Measurements from ENCODE around the gene EFNA5. TPM values are rescaled to one million over a fixed set of nuclear protein-coding genes. Genes with fewer than 3 reads are reported as not detected.
"Not testable (repeated sequence)": the region's sequence is repeated elsewhere in the genome, so short reads cannot be mapped to it uniquely, and the experiment has no call there.

Gene EFNA5
- total RNA-seq, 1 donor from 2014 or later = 12.6 TPM

DNA sequence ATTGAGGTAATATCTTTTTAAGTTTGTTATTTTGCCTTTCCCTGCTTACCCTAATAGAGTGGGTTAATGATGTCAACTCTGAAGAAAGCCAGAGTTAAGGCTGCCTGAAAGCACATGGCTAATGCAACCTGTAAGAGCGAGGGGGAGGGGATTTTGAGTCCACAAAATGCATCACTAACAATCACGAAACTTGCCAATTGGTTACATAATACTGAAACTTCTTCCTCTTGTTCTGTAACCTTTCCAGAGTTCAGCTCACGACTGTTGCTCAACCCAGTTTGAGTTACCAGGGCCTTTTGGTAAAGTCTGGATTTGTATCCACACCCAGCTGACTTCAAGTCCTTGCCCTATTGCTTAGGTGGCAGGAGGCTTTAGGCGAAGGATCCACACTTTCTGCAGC lies 308.8 kb downstream of the EFNA5 start:
- Histone ChIP-seq H3K4me3 (ENCODE audit: low read depth, low read length) (no peak overlapping the region), H3K36me3 (ENCODE audit: control insufficient read depth, insufficient read depth, low read length) (no peaks in the 10 kb centered on the region), H3K27me3 (ENCODE audit: control insufficient read depth, insufficient read depth, low read length) (no peaks in the 10 kb centered on the region)
- TF ChIP-seq, protein P1, sequence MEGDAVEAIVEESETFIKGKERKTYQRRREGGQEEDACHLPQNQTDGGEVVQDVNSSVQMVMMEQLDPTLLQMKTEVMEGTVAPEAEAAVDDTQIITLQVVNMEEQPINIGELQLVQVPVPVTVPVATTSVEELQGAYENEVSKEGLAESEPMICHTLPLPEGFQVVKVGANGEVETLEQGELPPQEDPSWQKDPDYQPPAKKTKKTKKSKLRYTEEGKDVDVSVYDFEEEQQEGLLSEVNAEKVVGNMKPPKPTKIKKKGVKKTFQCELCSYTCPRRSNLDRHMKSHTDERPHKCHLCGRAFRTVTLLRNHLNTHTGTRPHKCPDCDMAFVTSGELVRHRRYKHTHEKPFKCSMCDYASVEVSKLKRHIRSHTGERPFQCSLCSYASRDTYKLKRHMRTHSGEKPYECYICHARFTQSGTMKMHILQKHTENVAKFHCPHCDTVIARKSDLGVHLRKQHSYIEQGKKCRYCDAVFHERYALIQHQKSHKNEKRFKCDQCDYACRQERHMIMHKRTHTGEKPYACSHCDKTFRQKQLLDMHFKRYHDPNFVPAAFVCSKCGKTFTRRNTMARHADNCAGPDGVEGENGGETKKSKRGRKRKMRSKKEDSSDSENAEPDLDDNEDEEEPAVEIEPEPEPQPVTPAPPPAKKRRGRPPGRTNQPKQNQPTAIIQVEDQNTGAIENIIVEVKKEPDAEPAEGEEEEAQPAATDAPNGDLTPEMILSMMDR (IDR thresholded peaks at IDR 0.05; ENCODE audit: insufficient read depth, low read length, poor library complexity, severe bottlenecking) = no peak
- no peak for DNase-seq (ENCODE audit: low read depth)

- no peaks in the 10 kb centered on the region for H3K27me3 ChIP-seq (ENCODE audit: control insufficient read depth, insufficient read depth, low read length)
- TF ChIP-seq, protein P1 (IDR thresholded peaks at IDR 0.05; ENCODE audit: insufficient read depth, low read length, poor library complexity, severe bottlenecking) = no peak
- DNase-seq (ENCODE audit: low read depth) = no peak
- H3K36me3 ChIP-seq (ENCODE audit: control insufficient read depth, insufficient read depth, low read length) = no peaks in the 10 kb centered on the region
- no peak overlapping the region for H3K4me3 ChIP-seq (ENCODE audit: low read depth, low read length)
Observed at GRCh38 chr5:107359916-107360234, 310.9 kb downstream of the EFNA5 start.

DNA sequence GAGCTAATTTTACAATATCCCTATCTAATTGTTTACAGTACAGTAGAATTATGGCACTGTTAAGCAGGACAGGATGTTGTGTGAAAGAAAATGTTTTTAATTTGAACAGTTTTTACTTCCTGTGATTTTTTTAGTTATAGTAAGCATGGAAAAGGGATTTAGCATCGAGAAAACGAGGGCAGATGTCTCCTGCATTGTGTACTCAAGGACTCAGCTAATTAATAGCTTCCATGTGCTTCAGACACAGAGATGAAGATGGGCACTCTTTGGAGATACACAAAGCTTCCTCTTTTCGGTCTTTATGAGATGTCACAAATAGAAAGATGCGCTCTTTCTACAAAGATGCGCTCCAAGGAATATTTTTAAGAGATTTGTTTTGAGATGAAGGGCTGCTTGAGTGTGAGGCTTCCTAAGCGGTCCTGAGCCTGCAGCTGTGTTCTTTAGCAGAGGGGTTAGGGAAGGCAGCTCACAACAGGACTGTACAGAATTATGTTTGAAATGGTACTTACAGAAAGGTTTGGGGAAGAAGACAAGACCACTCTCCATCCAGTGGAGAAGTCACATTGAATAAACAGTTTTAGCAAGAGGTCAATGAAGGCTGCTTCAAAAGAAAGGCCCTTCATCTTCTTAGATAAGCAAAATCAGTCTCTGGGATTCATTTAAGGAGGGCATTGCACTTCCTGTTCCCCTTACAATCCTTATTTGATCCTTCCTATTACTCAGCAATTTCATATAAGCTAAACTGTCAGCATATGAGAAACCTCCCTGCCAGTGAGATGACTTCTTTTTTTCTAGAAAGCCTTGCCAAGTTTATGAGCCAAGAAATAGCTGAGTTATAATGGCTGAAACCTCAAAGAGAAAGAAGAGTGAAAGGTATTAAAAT lies 311.5 kb downstream of the EFNA5 start:
- H3K27me3 ChIP-seq (ENCODE audit: control insufficient read depth, insufficient read depth, low read length) = no peaks in the 10 kb centered on the region
- TF ChIP-seq, protein P1 (IDR thresholded peaks at IDR 0.05; ENCODE audit: insufficient read depth, low read length, poor library complexity, severe bottlenecking) = no peak
- DNase-seq (ENCODE audit: low read depth) = no peak

GRCh38 chr5:107356891-107357290 lies 313.8 kb downstream of the EFNA5 start:
- TF ChIP-seq, protein P1 (IDR thresholded peaks at IDR 0.05; ENCODE audit: insufficient read depth, low read length, poor library complexity, severe bottlenecking) = no peak
- no peak for DNase-seq (ENCODE audit: low read depth)
- H3K36me3 ChIP-seq (ENCODE audit: control insufficient read depth, insufficient read depth, low read length) = no peaks in the 10 kb centered on the region
- H3K27me3 ChIP-seq (ENCODE audit: control insufficient read depth, insufficient read depth, low read length) = no peaks in the 10 kb centered on the region
- H3K4me3 ChIP-seq (ENCODE audit: low read depth, low read length) = no peak overlapping the region

More for the DNA sequence above, 311.5 kb downstream of the EFNA5 start:
- Histone ChIP-seq H3K4me3 (ENCODE audit: low read depth, low read length) (no peak overlapping the region), H3K36me3 (ENCODE audit: control insufficient read depth, insufficient read depth, low read length) (no peaks in the 10 kb centered on the region)

- no peak for DNase-seq (ENCODE audit: low read depth)
- TF ChIP-seq, protein P1 (IDR thresholded peaks at IDR 0.05; ENCODE audit: insufficient read depth, low read length, poor library complexity, severe bottlenecking) = no peak
- H3K27me3 ChIP-seq (ENCODE audit: control insufficient read depth, insufficient read depth, low read length) = no peaks in the 10 kb centered on the region
- H3K4me3 ChIP-seq (ENCODE audit: low read depth, low read length) = no peak overlapping the region
- no peaks in the 10 kb centered on the region for H3K36me3 ChIP-seq (ENCODE audit: control insufficient read depth, insufficient read depth, low read length)
Observed at GRCh38 chr5:107352576-107352975, 318.2 kb downstream of the EFNA5 start.

DNA sequence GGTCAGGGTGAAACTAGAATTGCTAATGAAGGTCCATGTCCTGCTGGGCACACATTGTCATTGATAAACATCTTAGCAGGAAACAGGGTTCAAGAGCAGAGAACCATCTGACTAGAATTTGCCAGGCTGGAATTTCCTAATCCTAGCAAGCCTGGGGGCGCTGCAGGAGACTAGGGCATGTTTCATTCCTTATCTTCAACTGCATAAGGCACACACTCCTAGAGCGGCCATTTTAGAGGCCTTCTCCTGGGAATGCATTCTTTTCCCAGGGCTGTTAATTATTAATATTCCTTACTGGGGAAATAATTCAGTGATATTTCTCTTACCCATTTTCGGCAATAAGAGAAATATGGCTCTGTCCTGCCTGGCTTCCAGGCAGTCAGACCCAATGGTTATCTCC lies 324.2 kb downstream of the EFNA5 start:
- H3K4me3 ChIP-seq (ENCODE audit: low read depth, low read length); DNase-seq (ENCODE audit: low read depth); H3K36me3 ChIP-seq (ENCODE audit: control insufficient read depth, insufficient read depth, low read length); H3K27me3 ChIP-seq (ENCODE audit: control insufficient read depth, insufficient read depth, low read length): not testable (repeated sequence)
